ENCODE measurements around the gene MALSU1.

DNA sequence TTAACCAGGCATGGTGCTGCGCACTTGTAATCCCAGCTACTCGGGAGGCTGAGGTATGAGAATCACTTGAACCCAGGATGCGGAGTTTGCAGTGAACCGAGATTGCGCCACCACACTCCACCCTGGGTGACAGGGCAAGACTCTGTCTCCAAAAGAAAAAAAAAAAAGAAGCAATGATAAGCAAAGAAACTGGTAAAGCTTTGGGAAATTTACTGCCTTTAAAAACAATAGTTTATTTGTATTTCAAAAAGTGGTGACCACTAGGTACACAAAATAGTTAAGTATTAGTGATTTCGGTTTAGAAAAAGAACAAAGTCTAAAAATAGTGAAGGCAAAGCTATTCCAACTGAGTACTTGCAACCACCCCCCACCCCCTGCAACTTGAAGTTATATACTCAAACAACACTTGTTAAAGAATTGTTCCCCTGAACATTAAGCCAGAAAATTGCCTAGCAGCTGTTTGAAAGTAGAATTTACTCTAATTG, 37.7 kb downstream of the MALSU1 start:
- TF ChIP-seq, protein P1, sequence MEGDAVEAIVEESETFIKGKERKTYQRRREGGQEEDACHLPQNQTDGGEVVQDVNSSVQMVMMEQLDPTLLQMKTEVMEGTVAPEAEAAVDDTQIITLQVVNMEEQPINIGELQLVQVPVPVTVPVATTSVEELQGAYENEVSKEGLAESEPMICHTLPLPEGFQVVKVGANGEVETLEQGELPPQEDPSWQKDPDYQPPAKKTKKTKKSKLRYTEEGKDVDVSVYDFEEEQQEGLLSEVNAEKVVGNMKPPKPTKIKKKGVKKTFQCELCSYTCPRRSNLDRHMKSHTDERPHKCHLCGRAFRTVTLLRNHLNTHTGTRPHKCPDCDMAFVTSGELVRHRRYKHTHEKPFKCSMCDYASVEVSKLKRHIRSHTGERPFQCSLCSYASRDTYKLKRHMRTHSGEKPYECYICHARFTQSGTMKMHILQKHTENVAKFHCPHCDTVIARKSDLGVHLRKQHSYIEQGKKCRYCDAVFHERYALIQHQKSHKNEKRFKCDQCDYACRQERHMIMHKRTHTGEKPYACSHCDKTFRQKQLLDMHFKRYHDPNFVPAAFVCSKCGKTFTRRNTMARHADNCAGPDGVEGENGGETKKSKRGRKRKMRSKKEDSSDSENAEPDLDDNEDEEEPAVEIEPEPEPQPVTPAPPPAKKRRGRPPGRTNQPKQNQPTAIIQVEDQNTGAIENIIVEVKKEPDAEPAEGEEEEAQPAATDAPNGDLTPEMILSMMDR (IDR thresholded peaks at IDR 0.05): no peak
- TF ChIP-seq POLR2A (IDR thresholded peaks at IDR 0.05) (no peak), POLR2AphosphoS5 (IDR thresholded peaks at IDR 0.05) (no peak)
